ENCODE measurements around the gene ZNF614. TPM values are rescaled to one million over a fixed set of nuclear protein-coding genes. Genes with fewer than 3 reads are reported as not detected.

The ZNF614 gene
- total and polyA plus RNA-seq, 9 of the 15 experiments (the other 6 are each of a cell fraction or from before 2014, with no cell fraction given): 4.9 to 16.3 (median 11.4) TPM

- no peak for TF ChIP-seq CUX1 (CRISPR knock-in tag; IDR thresholded peaks at IDR 0.05)
- TF ChIP-seq RBM14 (IDR thresholded peaks at IDR 0.05; ENCODE audit: borderline replicate concordance, insufficient read depth, low read depth, low read length): no peak
- TF ChIP-seq ZBTB34 (CRISPR knock-in tag; IDR thresholded peaks at IDR 0.05): no peak
- no peak for TF ChIP-seq POLR2B (IDR thresholded peaks at IDR 0.05; ENCODE audit: low read depth, partially characterized antibody)
- no peak for TF ChIP-seq RBFOX2 (IDR thresholded peaks at IDR 0.05; ENCODE audit: low read depth, low read length)
- no peak for TF ChIP-seq ZBTB11 (CRISPR knock-in tag; IDR thresholded peaks at IDR 0.05)
- no peak for TF ChIP-seq CBFB (CRISPR knock-in tag; IDR thresholded peaks at IDR 0.05)
- TF ChIP-seq CTCF (IDR thresholded peaks at IDR 0.05 in 2 of 3, conservative IDR thresholded peaks at IDR 0.05 in 1 of 3; ENCODE audit: insufficient read depth in 2 of 3, low read depth in 1 of 3, low read length in 3 of 3): no peak
Observed at GRCh38 chr19:52039169-52039568, 11.0 kb upstream of the ZNF614 start (continued).

Data from K562 (cell line).